Inferior parietal cortex (tissue), 1 donor: ENCODE results near the gene POLR3E.
"Not testable (repeated sequence)": the region's sequence is repeated elsewhere in the genome, so short reads cannot be mapped to it uniquely, and the experiment has no call there.

Experiments
- DNase-seq: peaks from one replicate; pipeline ENCODE4 v3.0.0-alpha.2; 2016; ENCODE audit errors: extremely low spot score

Gene POLR3E

DNA sequence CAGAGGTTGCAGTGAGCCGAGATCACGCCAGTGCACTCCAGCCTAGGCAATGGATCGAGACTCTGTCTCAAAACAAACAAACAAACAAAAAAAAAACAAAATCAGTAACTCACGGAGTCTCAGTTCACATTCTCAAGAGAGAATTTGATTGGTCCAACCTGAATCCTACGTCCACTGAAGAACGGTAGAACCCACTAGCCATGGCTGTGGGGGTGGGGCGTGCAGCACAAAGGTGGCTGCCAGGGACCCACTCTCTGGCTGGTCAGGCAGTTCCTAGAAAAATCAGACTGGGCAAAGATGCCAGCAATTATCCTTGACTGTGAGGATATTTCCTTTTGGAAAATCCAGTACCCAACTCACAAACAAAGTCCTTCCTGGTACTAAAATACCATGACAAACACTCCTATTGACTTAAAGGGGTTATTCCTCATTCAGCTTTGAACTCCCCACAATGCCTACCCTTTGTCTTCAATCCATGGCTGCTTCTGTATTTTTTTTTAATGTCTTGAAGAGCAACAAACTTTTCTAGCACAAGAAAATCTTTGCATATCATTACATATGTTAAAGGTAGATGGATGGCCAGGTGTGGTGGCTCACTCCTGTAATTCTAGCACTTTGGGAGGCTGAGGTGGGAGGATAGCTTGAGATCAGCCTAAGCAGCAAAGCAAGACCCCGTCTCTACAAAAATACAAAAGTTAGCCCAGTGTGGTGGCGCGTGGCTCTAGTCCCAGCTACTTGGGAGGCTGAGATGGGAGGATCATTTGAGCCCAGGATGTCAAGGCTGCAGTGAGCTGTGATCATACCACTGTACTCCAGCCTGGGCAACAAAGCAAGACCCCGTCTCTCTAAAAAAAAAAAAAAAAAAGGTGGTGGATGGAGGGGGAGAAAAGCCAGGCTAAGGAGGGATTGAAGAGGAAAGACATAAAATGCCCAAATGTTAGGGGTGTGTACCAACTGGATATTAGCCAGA is 3.8 kb upstream of the POLR3E start:
- DNase-seq = no peak

DNA sequence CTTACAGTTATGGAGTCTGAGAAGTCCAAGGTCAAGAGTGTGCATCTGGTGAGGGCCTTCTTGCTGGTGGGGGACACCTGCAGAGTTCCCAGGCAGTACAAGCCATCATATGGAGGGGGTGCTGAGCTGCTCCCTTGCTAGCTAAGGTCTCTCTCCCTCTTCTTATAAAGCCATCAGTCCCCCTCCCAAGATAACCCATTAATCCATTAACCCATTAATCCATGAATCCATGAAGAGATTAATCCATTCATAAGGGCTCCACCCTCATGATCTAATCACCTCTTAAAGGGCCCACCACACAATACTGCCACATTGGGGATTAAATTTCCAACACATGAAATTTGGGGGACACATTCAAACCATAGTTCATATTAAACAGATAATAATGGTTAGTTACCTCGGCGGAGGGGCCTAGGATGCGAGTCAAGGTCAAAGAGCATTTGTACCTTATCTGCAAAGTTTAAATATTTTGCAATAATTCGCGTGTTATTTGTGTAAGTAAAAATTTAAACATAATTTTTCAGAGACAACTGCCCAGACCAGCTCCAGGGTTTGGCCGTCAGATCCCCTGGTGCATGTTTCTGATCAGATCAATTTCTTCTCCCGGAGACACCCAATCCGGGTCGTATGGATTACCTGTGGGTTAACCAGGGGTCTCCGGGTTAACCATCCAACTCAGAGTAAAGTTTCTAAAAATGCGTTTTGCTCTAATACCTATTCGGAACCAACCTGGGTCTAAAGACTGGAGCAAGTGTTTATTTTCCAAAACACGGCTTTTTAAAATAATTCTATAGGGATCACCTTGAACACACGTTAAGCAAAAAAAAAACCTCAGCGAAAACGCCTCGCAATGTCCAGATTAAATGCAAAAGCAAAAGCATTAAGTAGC is 740 bp upstream of the POLR3E start:
- no peak for DNase-seq

DNA sequence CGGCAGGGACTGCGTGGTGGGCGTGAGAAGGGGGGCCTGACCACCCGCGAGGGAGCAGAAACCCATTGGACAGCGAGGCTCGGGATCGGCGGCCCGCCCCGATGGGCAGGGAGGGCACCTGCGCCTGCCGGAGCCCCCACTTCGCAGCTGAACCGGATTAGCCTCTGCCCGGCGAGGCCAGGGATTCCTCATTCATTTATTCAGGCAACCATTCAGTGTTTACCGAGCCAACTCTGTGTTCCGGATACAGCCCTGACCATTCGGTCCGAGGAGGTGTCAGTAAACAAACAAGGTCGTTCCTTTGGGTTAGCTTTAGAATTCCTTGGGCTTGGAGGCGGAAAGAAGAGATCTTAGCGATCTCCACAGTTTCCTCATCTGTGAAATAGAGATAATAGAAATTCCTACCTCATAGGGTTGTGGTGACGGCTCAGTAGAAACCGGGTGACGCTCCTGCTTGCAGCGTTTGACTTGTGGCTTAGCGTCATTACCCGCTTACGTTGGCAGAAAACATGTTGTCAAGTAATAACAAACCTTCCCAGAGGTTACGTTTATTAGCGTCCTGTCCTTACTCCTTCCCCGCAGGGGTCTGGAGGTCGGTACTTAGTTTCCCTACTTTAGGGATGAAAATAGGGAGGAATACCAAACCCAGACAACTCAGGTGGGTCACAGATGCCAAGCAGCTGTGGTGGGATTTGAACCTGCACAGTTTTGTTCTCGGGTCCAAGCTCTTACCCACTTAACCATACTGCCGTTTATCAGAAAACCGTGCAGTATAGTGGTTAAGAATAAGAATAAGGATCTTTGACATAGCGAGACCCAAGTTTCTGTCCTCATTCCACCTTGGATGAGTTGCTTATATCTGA is 893 bp downstream of the POLR3E start:
- DNase-seq = peak; percentile 88

DNA sequence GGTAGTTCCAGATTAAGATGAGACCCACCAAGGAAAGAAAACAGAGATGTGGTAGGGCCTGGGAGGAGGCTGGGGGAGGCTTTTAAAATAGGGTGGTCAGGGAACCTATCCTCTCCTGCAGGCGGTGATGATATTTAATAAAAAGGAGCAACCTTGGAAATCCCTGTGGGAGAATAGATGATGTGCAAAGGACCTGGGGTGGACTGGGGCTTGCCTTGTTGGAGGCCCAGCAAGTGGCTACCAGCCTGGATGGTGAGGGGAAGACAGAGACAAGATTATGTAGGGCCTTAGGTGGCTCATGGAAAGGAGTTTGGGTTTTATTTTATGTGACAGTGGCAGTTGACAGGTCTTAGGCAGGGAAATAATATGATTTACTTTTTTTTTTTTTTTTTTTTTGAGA is 1.8 kb downstream of the POLR3E start:
- no peak for DNase-seq

DNA sequence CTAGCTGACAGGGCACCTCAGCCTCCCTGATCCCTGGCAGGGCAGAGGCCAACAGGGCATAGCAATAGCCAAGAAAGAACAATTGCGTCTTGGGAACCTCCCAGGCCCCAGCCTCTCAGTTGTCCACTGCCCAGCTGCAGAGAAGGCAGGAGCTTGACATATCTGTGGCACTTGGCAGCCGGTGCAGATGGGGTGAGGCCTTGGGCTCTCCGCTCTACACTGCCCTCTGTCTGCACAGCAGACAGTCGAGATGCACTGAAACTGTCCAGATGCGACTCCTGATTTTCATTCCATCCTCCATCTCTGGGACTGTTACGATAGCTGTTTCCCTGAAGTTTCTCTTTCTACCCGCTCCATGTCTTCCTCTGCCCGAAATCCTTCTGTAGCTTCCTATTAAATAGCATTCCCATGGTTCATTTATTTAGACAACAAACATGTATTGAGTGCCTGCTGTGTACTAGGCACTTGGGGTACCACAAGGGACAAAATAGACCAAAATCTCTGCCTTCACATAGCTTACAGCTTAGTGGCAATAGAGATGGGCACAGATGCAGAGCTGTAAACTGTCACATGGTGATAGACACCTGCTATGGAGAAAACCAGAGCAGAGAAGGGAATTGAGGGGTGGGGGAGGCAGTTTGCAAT is 3.3 kb downstream of the POLR3E start:
- DNase-seq = peak; percentile 59

DNA sequence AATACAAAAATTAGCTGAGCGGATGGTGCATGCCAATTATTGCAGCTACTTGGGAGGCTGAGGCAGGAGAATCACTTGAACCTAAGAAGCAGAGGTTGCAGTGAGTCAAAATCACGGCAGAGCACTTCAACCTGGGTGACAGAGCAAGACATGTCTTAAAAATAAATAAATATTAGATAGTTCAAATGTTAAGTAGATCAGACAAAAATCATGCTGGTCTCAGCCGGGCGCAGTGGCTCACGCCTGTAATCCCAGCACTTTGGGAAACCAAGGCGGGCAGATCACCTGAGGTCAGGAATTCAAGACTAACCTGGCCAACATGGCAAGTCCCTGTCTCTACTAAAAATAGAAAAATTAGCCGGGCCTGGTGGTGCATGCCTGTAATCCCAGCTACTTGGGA is 4.2 kb downstream of the POLR3E start:
- not testable (repeated sequence) for DNase-seq

DNA sequence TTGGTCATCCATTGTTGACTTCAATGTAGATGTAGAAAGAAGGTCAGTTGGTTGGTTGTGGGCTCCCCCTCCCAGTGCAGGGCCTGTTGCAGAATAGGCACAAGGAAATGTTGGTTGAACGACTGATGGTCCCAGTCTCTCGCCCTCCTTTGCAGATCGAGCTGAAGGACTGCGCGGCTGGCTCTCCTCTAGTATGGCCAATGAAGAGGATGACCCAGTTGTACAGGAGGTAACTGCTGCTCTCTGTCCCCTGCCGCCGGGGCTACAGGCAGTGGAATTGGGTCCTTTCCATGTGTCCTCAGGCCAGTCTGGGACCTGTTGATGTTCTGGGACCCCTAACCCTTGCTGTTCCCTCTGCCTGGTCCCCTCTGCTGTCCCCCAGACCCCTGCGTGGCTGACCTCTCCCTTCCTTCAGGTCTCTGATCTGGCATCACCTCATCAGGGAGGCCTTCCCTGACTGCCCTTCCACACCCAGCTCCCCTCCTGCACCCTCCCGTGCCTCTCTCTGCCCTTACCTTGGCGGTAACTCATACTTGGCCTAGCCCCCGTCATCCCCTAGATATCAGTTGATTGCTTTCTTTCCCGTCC is 5.7 kb downstream of the POLR3E start:
- no peak for DNase-seq

DNA sequence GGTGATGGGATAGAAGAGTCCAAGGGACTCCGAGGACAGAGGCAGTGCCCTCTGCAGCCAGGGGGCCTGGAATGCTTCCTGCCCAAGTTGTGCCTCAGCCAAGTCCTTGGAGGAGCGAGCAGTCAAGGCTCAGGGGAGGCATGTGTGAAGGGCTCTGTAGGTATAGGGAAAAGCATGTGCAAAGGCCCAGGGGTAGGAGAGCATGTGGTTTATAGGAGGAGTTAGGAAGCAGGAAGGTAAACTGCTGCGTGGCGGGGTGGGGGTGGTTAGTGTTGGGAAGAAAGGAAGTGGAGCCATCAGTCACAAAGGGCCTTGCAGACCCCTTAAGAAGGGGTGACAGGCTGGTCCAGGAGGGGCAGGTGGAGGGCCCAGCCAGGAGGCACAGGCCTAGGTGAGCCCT is 7.2 kb downstream of the POLR3E start:
- DNase-seq = no peak

DNA sequence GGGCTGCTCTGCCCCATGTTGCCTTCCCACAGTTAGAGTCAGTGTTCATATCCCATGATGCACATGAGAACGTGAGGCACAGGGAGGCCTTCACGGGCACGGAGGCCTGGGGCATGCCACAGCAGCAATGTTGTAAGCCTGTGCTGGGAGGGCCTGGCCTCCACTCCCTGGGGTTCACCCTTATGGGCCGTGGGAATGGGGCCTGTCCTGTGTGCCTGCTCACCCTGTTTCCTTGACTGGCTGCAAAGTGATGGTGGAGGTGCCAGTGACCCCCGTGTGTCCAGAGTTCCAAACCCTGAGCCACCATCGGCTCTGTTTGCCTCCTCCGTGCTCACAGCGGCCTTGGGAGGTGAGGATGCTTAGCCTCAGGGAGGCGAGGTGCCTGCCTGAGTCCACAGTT is 9.6 kb downstream of the POLR3E start:
- no peak for DNase-seq

DNA sequence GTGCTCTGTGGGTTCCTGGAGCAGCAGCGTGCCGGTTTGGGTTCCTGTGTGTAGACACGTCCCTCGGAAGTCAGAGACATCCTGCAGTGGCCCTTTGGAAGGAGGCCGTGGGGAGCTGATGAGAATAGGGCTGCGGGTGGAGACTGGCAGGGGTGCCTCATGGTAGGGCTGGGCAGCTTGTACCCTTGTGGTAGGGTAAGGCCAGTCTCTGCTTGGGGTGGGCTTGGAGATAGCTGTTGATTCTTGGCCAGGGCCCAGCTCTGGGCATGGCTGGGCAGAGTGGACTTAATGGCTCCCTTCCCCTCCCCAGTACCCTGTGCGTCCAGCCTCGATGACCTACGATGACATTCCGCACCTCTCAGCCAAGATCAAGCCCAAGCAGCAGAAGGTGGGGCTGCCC is 10.6 kb downstream of the POLR3E start:
- DNase-seq = no peak

DNA sequence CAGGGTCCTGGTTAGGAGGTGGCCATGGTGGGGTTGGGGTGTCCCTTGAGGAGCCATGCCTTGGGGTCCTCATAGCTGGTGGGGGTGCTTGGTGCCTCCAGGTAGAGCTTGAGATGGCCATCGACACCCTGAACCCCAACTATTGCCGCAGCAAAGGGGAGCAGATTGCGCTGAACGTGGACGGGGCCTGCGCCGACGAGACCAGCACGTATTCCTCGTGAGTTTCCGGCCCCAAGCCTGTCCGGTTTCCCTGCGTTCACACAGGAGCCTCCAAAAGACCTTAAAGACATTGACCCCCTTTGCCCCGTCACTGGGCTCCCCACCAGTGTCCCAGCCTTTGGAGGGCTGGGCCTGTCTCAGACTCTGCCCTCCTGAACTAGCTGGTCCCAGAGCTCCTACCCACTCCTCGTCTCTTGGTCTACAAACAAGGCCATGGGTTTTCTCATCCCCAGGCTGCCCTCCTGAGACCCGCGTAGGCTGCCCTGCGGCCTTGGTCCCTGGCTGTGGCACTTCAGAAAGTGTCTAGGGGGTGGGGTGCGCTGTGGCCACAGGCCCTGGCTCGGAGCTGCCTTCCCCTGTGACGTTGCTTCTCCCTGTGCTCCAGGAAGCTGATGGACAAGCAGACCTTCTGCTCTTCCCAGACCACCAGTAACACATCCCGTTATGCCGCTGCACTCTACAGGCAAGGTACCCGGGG is 11.8 kb downstream of the POLR3E start:
- DNase-seq = no peak

DNA sequence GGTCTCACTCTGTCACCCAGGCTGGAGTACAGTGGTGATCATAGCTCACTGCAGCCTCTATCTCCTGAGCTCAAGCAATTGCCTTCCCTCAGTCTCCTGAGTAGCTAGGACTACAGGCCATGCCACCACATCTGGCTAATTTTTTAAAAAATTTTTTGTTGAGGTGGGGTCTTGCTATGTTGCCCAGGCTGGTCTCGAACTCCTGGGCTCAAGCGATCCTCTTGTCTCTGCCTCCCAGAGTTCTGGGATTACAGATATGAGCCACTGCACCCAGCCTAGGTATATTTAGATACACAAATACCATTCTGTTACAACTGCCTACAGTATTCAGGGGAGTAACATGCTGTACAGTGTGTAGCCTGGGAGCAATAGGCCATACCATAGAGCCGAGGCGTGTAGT is 14.3 kb downstream of the POLR3E start:
- DNase-seq = no peak

DNA sequence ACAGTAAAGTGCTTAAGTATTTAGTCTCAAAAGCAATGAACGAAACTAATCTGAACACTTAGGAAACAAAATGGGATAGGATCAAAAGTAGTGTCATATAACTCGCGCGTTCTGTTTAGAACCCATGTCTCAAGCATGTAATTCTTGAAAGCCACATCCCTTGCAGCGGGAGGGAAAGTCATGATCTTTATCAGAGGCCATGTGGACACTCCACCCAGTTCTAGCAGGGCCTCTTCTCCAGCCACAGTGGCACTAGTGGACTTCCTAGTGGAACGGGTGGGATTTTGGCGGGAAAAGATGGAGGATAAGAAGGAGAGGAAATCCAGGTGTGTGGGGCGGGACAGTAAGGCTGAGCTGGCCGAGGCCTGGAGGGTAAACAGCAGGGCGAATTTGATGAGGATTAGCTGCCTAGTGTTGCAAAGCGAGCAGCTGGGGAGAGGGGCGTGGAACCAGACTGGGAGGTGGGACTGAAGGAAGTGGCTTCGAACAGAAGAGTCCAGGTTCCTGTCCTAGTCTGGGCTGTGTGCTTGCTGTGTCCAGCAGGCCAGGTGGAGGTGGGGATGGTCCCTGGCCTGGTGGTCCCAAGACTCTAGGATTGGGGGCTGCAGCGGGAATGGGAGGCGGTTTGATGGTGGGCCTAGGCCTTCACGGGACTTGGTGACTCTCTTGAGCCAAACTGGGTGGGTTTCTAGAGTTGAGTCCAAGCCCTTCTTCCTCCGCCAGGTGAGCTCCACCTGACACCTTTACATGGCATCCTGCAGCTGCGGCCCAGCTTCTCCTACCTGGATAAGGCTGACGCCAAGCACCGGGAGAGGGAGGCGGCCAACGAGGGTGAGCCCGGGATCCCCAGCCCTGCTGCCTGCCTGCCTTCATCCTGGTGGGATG is 15.9 kb downstream of the POLR3E start:
- DNase-seq = no peak

DNA sequence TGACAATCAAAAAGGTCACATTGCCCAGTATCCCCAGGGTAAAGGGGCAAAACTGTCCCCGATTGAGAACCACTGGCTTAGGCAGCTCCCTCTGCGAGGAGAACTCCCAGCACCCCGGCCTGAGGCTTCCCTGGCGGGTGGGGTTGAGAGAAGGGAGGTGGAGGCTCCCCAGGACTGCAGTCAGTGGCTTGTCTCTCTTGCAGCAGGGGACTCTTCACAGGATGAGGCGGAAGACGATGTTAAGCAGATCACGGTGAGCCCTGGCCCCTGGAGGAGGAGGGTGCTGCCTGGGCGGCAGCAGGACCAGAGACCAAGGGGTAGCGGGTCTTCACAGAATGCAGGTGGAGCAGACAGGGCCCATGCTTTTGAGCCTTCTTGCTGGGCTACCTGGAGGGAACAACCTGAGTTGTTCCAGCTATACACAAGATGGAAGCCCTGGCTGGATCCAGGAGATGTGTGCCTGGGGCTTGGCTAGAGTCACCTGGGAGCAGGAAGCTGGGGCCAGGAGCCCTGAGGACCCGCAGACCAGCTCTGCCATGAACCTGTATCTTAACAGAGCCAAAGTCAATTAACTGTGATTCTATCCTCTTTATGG is 16.8 kb downstream of the POLR3E start:
- no peak for DNase-seq

DNA sequence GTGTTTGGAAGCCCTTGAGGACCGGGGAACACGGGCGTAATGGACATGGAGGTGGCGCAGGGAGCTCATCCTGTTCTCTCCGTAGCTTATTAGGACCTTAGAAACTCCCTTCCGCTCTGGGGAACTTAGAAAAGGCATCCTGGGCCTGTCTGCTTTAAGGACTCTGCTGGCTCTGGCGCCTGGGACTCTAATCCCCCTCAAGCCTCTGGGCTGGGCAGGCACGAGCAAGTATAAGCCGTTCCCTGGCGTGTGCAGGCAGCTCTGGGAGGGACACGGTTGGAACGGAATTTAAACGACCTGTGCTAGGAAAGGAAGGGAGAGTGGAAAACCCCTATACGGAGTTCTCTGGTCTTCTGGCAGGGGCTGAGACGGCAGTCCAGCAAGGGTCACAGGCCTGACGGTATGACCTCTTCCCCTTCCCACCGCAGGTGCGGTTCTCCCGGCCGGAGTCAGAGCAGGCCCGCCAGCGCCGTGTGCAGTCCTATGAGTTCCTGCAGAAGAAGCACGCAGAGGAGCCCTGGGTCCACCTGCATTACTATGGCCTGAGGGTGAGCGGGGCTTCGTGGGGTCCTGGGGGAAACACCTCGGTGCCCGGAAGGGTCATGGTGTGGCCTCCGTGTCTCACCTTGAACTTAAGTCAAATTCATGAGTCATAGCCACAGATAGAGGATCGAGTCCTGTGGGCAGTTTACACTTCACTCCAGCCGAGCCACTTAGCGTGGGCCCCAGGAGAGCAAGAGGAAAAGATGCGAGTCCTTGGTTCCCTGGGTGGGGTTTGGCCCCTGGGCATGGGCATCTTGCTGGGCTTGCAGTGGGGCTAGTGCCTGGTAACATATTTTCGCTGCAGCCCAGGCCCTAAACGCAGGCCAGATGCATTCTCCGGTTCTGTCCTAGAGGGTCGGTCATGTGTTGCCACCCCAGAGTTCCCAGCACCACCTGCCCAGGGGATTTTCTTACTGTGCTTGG is 17.7 kb downstream of the POLR3E start:
- DNase-seq = no peak

DNA sequence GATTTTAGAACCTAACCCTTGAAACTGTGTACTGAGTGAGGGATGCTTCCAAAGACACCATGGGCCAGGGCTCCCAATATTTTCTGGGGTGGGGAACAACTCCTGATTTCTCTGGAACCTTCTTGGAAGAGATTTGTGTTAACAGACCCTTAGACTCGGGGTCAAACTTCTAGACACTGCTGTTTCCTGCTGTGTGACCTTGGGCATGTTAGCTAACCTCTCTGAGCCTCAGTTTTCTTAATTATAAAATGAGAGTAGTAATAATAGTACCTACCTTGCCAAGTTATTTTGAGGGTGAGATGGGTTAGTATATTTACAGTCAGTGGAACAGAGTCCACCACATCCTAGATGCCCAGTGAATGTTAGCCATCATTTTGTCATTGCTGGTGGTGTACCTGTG is 18.8 kb downstream of the POLR3E start:
- DNase-seq = no peak

DNA sequence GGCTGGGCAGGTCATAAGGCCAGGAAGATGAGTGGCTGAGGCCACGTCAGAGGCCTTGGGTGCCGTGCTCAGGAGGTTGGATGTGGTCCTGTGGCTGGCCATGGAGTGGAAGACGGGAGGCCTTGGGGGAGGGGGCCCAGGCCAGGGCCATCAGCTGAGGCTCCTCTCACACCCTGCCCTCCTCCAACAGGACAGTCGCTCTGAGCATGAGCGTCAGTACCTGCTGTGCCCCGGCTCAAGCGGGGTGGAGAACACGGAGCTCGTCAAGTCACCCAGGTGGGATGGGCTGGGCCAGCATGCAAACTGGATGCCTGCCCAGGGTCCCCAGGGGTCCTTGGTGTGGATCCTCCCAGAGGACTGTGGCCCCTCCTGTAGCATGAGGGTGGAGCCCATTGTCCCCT is 19.2 kb downstream of the POLR3E start:
- no peak for DNase-seq
